PC-3 (cell line): Measurements from ENCODE around the gene TTC29.

ENCODE experiments used
- CTCF ChIP-seq: fragments of 300-600 bp; sonication (generic); conservative IDR thresholded peaks from 2 replicates; pipeline ENCODE4 v1.5.1; 2017; ENCODE audit warnings: antibody characterized with exemption, low read depth, mild to moderate bottlenecking, low read length
- EZH2 ChIP-seq: fragments of 300-600 bp; sonication (generic); IDR thresholded peaks from one replicate; pipeline ENCODE4 v1.6.1; 2017; ENCODE audit warnings: antibody characterized with exemption, mild to moderate bottlenecking, low read length; ENCODE audit not compliant: unreplicated experiment

- no peak for TF ChIP-seq CTCF
- no peak for TF ChIP-seq EZH2
Observed at GRCh38 chr4:146915132-146915531, 30.5 kb downstream of the TTC29 start.
